Suprapubic skin (tissue), 4 donors: ENCODE data around the gene SHROOM3.

Source experiments
- EP300 ChIP-seq: sonication (generic); formaldehyde crosslinking; IDR thresholded peaks from one replicate; pipeline ENCODE4 v1.6.1; 2017; ENCODE audit warnings: antibody characterized with exemption
- POLR2A ChIP-seq, 2 donors: fragments of 450-650 bp; IDR thresholded peaks; one replicate each; pipeline ENCODE4 v1.6.1; 2017; ENCODE audit warnings: antibody characterized with exemption in 2 of 2, mild to moderate bottlenecking in 2 of 2, moderate library complexity in 2 of 2
- POLR2AphosphoS5 ChIP-seq, 3 donors: sonication (generic); formaldehyde crosslinking; IDR thresholded peaks; one replicate each; pipeline ENCODE4 v1.6.1; 2017; ENCODE audit warnings: antibody characterized with exemption in 3 of 3
- TF ChIP-seq, protein P1 (sequence below), 2 donors: fragments of 200-600 bp in 1 of 2; fragments of 450-650 bp in 1 of 2; sonication (generic) in 1 of 2; IDR thresholded peaks; one replicate each; pipeline ENCODE4 v1.5.1; 2016 to 2019; ENCODE audit warnings: antibody characterized with exemption in 2 of 2, mild to moderate bottlenecking in 1 of 2, moderate library complexity in 1 of 2

- TF ChIP-seq EP300 (no peak), POLR2A (IDR thresholded peaks at IDR 0.05) (no peak), POLR2AphosphoS5 (IDR thresholded peaks at IDR 0.05) (no peak)
- TF ChIP-seq, protein P1, sequence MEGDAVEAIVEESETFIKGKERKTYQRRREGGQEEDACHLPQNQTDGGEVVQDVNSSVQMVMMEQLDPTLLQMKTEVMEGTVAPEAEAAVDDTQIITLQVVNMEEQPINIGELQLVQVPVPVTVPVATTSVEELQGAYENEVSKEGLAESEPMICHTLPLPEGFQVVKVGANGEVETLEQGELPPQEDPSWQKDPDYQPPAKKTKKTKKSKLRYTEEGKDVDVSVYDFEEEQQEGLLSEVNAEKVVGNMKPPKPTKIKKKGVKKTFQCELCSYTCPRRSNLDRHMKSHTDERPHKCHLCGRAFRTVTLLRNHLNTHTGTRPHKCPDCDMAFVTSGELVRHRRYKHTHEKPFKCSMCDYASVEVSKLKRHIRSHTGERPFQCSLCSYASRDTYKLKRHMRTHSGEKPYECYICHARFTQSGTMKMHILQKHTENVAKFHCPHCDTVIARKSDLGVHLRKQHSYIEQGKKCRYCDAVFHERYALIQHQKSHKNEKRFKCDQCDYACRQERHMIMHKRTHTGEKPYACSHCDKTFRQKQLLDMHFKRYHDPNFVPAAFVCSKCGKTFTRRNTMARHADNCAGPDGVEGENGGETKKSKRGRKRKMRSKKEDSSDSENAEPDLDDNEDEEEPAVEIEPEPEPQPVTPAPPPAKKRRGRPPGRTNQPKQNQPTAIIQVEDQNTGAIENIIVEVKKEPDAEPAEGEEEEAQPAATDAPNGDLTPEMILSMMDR (IDR thresholded peaks at IDR 0.05): no peak
These were observed 371.7 kb downstream of the SHROOM3 start for GRCh38 chr4:76806757-76807156.
